Mesendoderm (in vitro differentiated cells): ENCODE measurements around the gene KDM6B.

ENCODE experiments used
- DNase-seq: peaks from one replicate; pipeline ENCODE4 v3.0.0; 2013
- H2AK5ac ChIP-seq: 2 replicates; pipeline ENCODE4 v1.6.1; 2013; ENCODE audit warnings: low read length, inconsistent platforms
- H2BK120ac ChIP-seq: 2 replicates; pipeline ENCODE4 v1.6.1; 2013; ENCODE audit warnings: low read depth, mild to moderate bottlenecking, low read length, moderate library complexity, mixed read lengths
- H2BK15ac ChIP-seq: replicated peaks from 2 replicates; pipeline ENCODE4 v1.6.1; 2013; ENCODE audit warnings: low read depth, mild to moderate bottlenecking, moderate library complexity
- H2BK5ac ChIP-seq: 2 replicates; pipeline ENCODE4 v1.6.1; 2013; ENCODE audit warnings: low read length, inconsistent platforms
- H3K18ac ChIP-seq: 2 replicates; pipeline ENCODE4 v1.6.1; 2013; ENCODE audit warnings: mild to moderate bottlenecking, low read length, mixed read lengths
- H3K23ac ChIP-seq: one replicate; pipeline ENCODE4 v1.6.1; 2013; ENCODE audit warnings: low read length
- H3K27ac ChIP-seq: 2 replicates; pipeline ENCODE4 v1.5.1; 2013; ENCODE audit warnings: low read depth, mild to moderate bottlenecking, inconsistent platforms, low read length, moderate library complexity
- H3K27me3 ChIP-seq: 2 replicates; pipeline ENCODE4 v1.6.1; 2013; ENCODE audit warnings: low read length, control low read depth, mild to moderate bottlenecking, inconsistent platforms; ENCODE audit not compliant: insufficient read depth, poor library complexity
- H3K36me3 ChIP-seq: 2 replicates; pipeline ENCODE4 v1.6.1; 2013; ENCODE audit warnings: low read length, inconsistent platforms; ENCODE audit not compliant: control insufficient read depth, insufficient read depth
- H3K4ac ChIP-seq: one replicate; pipeline ENCODE4 v1.6.1; 2013; ENCODE audit warnings: low read depth, mild to moderate bottlenecking, low read length, moderate library complexity
- H3K4me1 ChIP-seq: 2 replicates; pipeline ENCODE4 v1.6.1; 2013; ENCODE audit warnings: low read depth, low read length, inconsistent platforms; ENCODE audit not compliant: control insufficient read depth
- H3K4me2 ChIP-seq: 2 replicates; pipeline ENCODE4 v1.6.1; 2013; ENCODE audit warnings: low read length
- H3K4me3 ChIP-seq: 2 replicates; pipeline ENCODE4 v1.5.1; 2013; ENCODE audit warnings: mild to moderate bottlenecking, low read length
- H3K56ac ChIP-seq: one replicate; pipeline ENCODE4 v1.6.1; 2013; ENCODE audit warnings: low read length
- H3K79me1 ChIP-seq: 2 replicates; pipeline ENCODE4 v1.6.1; 2013; ENCODE audit warnings: low read length, inconsistent platforms
- H3K79me2 ChIP-seq: 2 replicates; pipeline ENCODE4 v1.6.1; 2013; ENCODE audit warnings: mild to moderate bottlenecking, low read length; ENCODE audit not compliant: control insufficient read depth, insufficient read depth
- H3K9ac ChIP-seq: 2 replicates; pipeline ENCODE4 v1.6.1; 2013; ENCODE audit warnings: low read length, inconsistent platforms
- H4K5ac ChIP-seq: one replicate; pipeline ENCODE4 v1.6.1; 2013; ENCODE audit warnings: low read length
- H4K8ac ChIP-seq: one replicate; pipeline ENCODE4 v1.6.1; 2013; ENCODE audit warnings: low read depth, mild to moderate bottlenecking, control low read depth, low read length, moderate library complexity
- WGBS: extraction: QIAGEN DNeasy Blood & Tissue Kit; methylation state at CpG from one replicate; pipeline ENCODE4 v1.1.7; 2013; ENCODE audit warnings: low lambda C conversion rate, missing lambda C conversion rate; ENCODE audit not compliant: insufficient coverage; ENCODE audit errors: extremely low coverage; 5-methylcytosine and 5-hydroxymethylcytosine counted together

KDM6B gene

DNA sequence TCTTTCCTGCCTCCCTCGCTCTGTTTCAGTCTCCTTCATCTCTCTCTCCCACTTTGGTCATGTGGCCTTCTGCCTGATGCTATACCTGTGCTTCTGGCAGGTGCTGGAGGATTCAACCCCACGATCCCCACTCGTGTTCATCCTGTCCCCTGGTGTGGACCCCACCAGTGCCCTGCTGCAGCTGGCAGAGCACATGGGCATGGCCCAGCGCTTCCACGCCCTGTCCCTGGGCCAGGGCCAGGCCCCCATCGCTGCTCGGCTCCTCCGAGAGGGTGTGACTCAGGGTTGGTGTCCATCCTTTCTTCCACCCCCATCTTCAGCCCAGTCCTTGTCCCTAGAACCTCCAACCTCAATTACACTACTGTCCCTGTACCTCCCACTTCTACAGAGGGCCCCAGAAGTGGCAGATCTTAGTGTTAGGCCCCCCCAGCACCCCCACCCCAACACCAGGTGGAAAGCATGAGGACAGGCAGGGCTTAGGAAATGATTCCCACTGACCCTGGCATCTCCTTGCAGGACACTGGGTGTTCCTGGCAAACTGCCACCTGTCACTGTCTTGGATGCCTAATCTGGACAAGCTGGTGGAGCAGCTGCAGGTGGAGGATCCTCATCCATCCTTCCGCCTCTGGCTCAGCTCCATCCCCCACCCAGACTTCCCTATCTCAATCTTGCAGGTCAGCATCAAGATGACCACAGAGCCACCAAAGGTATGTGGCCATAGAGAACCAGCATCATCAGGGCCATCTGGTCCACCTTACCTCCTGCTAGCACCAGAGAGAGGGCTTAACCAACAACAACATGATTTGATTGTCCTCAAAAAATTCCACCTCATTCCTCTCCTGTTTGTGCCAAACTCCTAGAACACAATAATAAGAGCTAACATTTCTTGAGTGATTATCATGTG, 9.7 kb upstream of the KDM6B start:
- no peaks in the 10 kb centered on the region for H3K27me3 ChIP-seq

DNA sequence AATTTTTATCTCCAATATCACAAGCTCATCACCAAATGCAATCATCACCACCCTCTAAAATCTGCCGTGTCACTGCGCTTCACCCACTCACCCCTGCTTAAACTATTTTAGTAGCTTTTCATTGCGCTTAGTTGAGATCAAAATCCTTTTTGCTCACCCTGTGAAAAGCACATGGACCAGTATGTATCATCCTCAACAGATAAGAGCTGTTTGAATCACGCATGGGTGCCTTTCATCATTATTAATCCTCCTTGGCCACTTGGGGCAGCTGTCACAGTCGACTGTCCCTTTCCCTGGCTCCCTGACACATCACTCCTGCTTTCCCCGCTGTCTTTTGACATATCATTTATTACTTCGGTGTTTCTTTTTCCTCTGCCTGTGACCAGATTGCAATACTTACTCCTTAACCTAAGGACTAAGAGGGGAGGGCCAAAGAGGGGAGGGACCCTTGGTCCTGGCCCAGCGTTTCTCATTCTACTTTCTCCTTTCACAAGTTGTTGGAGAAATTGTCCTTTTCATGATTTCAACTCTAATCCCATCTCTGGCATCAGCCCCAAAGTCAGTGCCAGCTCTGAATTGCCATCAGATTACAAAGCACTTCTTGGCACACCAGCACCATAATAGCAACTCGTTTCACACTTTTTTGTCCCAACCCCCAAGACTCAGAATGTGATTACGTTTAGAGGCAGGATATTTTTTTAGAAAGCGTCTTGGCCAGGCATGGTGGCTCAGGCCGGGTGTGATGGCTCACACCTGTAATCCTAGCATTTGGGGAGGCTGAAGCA, 8.6 kb upstream of the KDM6B start:
- no peak overlapping the region for H3K4me3 ChIP-seq
- no peak overlapping the region for H4K5ac ChIP-seq
- no peak overlapping the region for H3K23ac ChIP-seq
- H4K8ac ChIP-seq, result no peak overlapping the region
- H3K4me2 ChIP-seq, result no peak overlapping the region
- no peak overlapping the region for H2BK15ac ChIP-seq
- H3K18ac ChIP-seq, result no peak overlapping the region
- H2AK5ac ChIP-seq, result no peak overlapping the region
- no peaks in the 10 kb centered on the region for H3K79me2 ChIP-seq
- H3K4me1 ChIP-seq, result no peaks in the 10 kb centered on the region
- H3K4ac ChIP-seq, result no peak overlapping the region
- WGBS, result no CpG with 5 or more reads among the region's 12 CpGs
- no peak overlapping the region for H2BK120ac ChIP-seq
- no peak overlapping the region for H2BK5ac ChIP-seq
- H3K27ac ChIP-seq, result no peak overlapping the region
- no peak for DNase-seq
- H3K9ac ChIP-seq, result no peak overlapping the region
- H3K36me3 ChIP-seq, result no peaks in the 10 kb centered on the region
- H3K79me1 ChIP-seq, result no peaks in the 10 kb centered on the region
- H3K56ac ChIP-seq, result no peak overlapping the region
- H3K27me3 ChIP-seq, result no peaks in the 10 kb centered on the region

More for the DNA sequence above, 9.7 kb upstream of the KDM6B start:
- Histone ChIP-seq H3K4ac (no peak overlapping the region), H3K4me1 (no peaks in the 10 kb centered on the region), H3K9ac (no peak overlapping the region), H3K56ac (no peak overlapping the region), H3K23ac (no peak overlapping the region), H2BK15ac (no peak overlapping the region), H3K79me2 (no peaks in the 10 kb centered on the region), H4K5ac (no peak overlapping the region), H3K79me1 (no peaks in the 10 kb centered on the region), H3K4me2 (no peak overlapping the region), H2BK5ac (no peak overlapping the region), H4K8ac (no peak overlapping the region), H3K4me3 (no peak overlapping the region), H3K36me3 (no peaks in the 10 kb centered on the region), H3K27ac (no peak overlapping the region), H2AK5ac (no peak overlapping the region), H2BK120ac (no peak overlapping the region), H3K18ac (no peak overlapping the region)
- no CpG with 5 or more reads among the region's 9 CpGs for WGBS
- DNase-seq, result no peak

DNA sequence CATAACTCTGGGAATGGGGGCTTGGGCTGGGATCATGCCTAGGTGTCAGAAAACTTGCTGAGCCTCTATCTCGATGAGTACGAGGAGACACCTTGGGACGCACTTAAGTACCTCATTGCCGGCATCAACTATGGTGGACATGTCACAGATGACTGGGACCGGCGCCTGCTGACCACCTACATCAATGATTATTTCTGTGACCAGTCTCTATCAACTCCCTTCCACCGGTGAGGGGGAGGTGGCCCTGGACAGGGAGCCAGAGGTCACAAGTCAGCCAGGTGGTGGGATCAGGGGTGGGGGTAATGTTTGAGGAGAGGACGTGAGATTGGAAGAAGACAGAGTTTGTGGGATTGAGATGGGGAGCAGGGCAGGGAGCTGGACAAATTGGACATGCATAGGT, 3.4 kb upstream of the KDM6B start:
- no peak overlapping the region for H2BK120ac ChIP-seq
- H3K79me2 ChIP-seq, result no peaks in the 10 kb centered on the region
- DNase-seq, result no peak
- no peak overlapping the region for H4K8ac ChIP-seq
- H2BK15ac ChIP-seq, result no peak overlapping the region
- H3K36me3 ChIP-seq, result no peaks in the 10 kb centered on the region
- H2BK5ac ChIP-seq, result no peak overlapping the region
- WGBS, result no CpG with 5 or more reads among the region's 8 CpGs
- H3K56ac ChIP-seq, result no peak overlapping the region
- no peak overlapping the region for H3K18ac ChIP-seq
- H3K27ac ChIP-seq, result no peak overlapping the region
- H4K5ac ChIP-seq, result no peak overlapping the region
- H3K4me2 ChIP-seq, result no peak overlapping the region
- H3K9ac ChIP-seq, result no peak overlapping the region
- H3K23ac ChIP-seq, result no peak overlapping the region
- no peak overlapping the region for H3K4me3 ChIP-seq
- peaks cover 2% of the 10 kb centered on the region for H3K4me1 ChIP-seq
- H3K27me3 ChIP-seq, result no peaks in the 10 kb centered on the region
- H3K4ac ChIP-seq, result no peak overlapping the region
- no peak overlapping the region for H2AK5ac ChIP-seq
- no peaks in the 10 kb centered on the region for H3K79me1 ChIP-seq

DNA sequence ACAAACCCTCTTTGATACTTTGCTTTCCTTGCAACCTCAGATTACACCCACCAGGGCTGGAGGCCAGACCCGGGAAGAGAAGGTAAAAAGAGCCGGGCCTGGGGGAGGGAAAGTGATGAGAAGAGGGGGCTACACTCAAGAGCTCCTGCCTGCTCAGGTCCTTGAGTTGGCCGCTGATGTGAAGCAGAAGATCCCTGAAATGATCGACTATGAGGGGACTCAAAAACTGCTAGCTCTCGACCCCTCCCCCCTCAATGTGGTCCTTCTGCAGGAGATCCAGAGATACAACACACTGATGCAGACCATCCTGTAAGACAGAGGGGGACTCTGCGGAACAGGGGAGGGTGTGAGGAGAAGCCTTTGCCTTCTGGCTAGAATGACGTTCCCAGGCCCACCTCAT, 2.8 kb upstream of the KDM6B start:
- no CpG with 5 or more reads among the region's 7 CpGs for WGBS
- no peak overlapping the region for H3K18ac ChIP-seq

DNA sequence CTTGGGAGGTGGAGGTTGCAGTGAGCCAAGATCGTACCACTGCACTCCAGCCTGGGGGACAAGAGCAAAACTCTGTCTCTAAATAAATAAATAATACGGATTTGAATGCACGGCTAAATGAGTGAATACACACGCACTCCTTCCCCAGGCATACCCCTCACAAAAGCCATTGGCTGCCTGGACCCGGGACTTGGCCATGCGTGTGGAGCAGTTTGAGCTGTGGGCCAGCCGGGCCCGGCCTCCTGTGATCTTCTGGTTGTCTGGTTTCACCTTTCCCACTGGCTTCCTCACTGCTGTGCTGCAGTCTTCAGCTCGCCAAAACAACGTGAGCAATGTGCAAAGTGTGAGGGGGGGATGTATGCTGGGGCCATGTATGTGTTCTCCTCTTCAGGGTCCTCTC, 1.6 kb upstream of the KDM6B start:
- H2BK5ac ChIP-seq, result no peak overlapping the region
- H3K18ac ChIP-seq, result no peak overlapping the region
- no peak overlapping the region for H4K5ac ChIP-seq
- no peak overlapping the region for H3K9ac ChIP-seq
- H3K4ac ChIP-seq, result no peak overlapping the region
- DNase-seq, result no peak
- peaks cover 4% of the 10 kb centered on the region for H3K4me1 ChIP-seq
- no peaks in the 10 kb centered on the region for H3K27me3 ChIP-seq
- no peak overlapping the region for H3K27ac ChIP-seq
- H3K79me1 ChIP-seq, result no peaks in the 10 kb centered on the region
- no peaks in the 10 kb centered on the region for H3K79me2 ChIP-seq
- no peak overlapping the region for H2AK5ac ChIP-seq
- H3K4me2 ChIP-seq, result no peak overlapping the region
- H3K23ac ChIP-seq, result no peak overlapping the region
- no peak overlapping the region for H2BK120ac ChIP-seq
- H3K36me3 ChIP-seq, result no peaks in the 10 kb centered on the region
- no CpG with 5 or more reads among the region's 10 CpGs for WGBS
- no peak overlapping the region for H3K4me3 ChIP-seq
- H3K56ac ChIP-seq, result no peak overlapping the region
- no peak overlapping the region for H4K8ac ChIP-seq
- no peak overlapping the region for H2BK15ac ChIP-seq

More for the DNA sequence above, 2.8 kb upstream of the KDM6B start:
- DNase-seq, result no peak
- Histone ChIP-seq H3K79me1 (no peaks in the 10 kb centered on the region), H3K4me1 (peaks cover 2% of the 10 kb centered on the region), H4K8ac (no peak overlapping the region), H2BK120ac (no peak overlapping the region), H4K5ac (no peak overlapping the region), H2BK15ac (no peak overlapping the region), H3K27me3 (no peaks in the 10 kb centered on the region), H3K4me2 (no peak overlapping the region), H2BK5ac (no peak overlapping the region), H3K36me3 (no peaks in the 10 kb centered on the region), H2AK5ac (no peak overlapping the region), H3K56ac (no peak overlapping the region), H3K9ac (no peak overlapping the region), H3K23ac (no peak overlapping the region), H3K79me2 (no peaks in the 10 kb centered on the region), H3K4me3 (no peak overlapping the region), H3K27ac (no peak overlapping the region), H3K4ac (no peak overlapping the region)
